SK-MEL-5 (cell line): ENCODE results near the gene TAF3. TPM values are rescaled to one million over a fixed set of nuclear protein-coding genes. Genes with fewer than 3 reads are reported as not detected.

Experiments used
- DNase-seq: peaks from one replicate; pipeline ENCODE4 v3.0.0-alpha.2; 2016; ENCODE audit warnings: low read depth, low spot score
- in situ Hi-C: cut with HindIII; loops from 2 replicates; pipeline ENCODE4 v1.10.0; 2016; ENCODE audit warnings: low sequenced_read_pairs, high pct_unique_total_duplicates, low pct_unique_long_range_greater_than_20kb
- total RNA-seq: library from RNA; depleted of rRNA; stranded (reverse); fragments of >200 nt; shearing (Covaris generic); gene quantifications from 2 replicates; pipeline ENCODE4 v1.2.3, GENCODE V29; 2014

Gene TAF3
- total RNA-seq, 1 experiment from 2014 or later, result 0.98 TPM

- in situ Hi-C loops, result no loop called here
- no peak for DNase-seq
Measured at GRCh38 chr10:7902413-7902812, 84.1 kb downstream of the TAF3 start.

DNA sequence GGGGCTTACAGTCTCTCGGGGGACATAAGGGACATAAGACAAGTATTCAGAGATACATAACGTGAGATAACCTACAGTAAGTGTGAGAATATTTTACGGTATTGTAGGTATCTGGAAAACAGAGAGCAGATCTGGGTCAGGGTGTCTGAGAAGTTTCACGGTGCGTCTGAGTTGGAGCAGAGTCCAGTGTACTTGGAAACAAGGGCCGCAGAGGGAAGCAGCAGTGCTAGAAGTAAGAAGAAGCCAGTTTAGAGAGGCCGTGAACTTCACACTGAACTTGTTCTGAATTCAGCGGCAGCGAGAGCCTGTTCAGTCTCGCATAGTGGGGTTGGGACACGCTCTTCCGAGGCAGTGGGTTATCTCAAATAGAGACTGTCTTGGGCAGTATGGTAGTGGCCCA is 85.5 kb downstream of the TAF3 start:
- no peak for DNase-seq
- in situ Hi-C loops, result no loop called here

DNA sequence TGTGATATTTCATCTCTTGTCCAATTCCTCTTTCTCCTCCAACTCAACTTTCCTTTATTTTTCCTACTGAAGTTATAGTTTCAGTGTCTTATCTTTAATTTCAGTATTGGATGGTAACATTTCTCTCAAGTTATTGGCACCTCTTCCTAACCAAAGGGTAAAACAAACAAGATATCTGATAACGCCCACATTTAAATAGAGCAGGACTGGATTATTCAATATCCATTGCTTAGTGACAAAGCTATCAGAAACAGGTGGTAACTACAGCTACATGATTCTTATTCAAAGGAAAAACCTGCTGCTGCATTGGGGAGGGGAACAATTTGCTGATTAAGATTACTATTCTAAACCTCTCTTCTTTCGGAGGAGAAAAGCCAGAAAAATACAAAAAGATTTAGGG is 87.8 kb downstream of the TAF3 start:
- in situ Hi-C loops, result no loop called here
- no peak for DNase-seq

GRCh38 chr10:7908541-7909210 is 90.4 kb downstream of the TAF3 start:
- in situ Hi-C loops, result no loop called here
- no peak for DNase-seq

GRCh38 chr10:7913126-7913872 is 95.0 kb downstream of the TAF3 start:
- DNase-seq, result no peak
- in situ Hi-C loops, result no loop called here

GRCh38 chr10:7915923-7916536 is 97.7 kb downstream of the TAF3 start:
- DNase-seq, result no peak
- in situ Hi-C loops, result no loop called here

- DNase-seq, result no peak
- in situ Hi-C loops, result no loop called here
Measured at GRCh38 chr10:7917736-7918135, 99.4 kb downstream of the TAF3 start.

DNA sequence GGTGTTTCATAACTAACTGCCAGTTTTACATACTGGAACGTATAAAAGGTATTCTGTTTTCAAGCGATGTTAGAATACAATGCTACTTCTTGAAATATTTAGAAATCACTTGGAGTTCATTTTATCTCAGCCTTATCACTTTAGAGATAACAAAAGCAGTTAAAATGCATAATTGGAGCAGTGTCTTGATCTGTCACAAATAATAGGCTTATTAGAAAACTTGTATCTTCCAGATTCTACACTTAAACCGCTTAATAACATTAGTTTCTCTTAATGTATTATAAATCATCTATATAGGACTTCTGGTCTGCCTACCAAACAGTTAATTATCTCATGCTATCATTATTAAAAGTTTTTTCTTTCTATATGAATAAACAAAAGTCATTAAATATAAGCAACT is 104.4 kb downstream of the TAF3 start:
- DNase-seq, result no peak
- in situ Hi-C loops, result no loop called here

DNA sequence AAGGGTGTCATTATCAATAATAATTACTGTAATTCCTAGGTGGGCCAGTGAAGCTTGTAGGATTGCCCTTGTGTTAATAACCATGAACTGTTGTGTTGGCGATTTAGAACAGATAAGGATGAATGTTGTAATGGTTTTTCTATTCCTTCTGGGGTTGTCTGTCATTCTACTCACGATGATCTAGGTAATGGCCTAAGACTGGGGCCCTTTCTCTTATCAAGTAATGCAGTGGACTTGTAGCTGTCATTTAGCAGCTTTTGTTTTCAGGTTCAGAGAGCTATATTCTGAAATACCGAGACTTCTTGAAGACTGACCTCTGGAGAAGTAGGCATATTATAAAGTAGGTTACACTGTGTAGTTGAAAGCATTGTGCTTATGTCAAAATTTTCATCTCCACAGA is 110.2 kb downstream of the TAF3 start:
- DNase-seq, result no peak
- in situ Hi-C loops, result no loop called here

DNA sequence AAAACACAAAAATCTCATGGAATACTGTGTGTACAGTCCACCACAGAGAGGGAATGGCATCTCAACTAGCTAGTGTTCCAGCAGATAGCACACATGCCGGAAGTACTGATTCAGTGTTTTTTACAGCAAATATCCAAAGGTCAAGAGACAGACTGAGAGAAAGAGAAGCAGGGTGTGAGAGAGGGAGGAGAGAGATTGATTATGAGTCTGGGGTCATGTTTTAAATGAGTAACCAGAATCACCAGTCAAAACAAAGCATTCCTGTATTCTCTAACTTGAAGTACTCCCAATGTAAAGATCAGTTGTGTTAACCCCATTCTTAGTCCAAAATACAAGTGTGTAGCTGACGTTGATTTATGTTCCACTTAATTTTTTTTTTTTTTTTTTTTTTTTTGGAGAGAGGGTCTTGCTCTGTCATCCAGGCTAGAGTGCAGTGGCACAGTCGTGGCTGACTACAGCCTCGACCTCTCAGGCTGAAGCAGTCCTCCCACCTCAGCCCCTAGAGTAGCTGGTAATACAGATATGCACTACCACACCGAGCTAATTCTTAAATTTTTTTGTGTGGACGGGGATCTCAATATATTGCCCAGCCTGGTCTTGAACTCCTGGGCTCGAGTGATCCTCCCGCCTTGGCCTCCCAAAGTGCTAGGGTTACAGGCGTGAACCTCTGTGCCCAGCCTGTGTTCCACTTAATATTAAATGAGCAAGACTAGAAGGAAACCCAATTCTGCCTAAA is 114.2 kb downstream of the TAF3 start:
- in situ Hi-C loops, result no loop called here
- DNase-seq, result no peak

DNA sequence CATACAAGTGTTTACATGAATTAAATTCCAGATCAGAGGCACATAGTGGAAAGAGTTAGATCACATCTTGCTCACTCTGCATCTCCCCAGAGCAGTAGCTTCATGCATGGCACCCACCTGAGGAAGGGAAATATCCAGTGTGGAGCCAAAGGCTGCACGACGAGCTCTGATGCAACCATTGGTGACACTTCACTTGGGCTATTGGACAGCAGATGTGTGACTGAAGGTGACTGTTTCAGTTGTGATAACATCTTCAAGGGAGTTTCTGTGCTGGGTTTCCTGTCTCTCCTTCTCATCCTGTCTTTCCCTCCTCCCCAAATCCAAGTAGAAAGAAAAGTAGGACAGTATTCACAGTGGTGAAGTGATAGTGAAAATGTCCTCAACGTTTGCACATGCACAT is 115.0 kb downstream of the TAF3 start:
- no peak for DNase-seq
- in situ Hi-C loops, result no loop called here

DNA sequence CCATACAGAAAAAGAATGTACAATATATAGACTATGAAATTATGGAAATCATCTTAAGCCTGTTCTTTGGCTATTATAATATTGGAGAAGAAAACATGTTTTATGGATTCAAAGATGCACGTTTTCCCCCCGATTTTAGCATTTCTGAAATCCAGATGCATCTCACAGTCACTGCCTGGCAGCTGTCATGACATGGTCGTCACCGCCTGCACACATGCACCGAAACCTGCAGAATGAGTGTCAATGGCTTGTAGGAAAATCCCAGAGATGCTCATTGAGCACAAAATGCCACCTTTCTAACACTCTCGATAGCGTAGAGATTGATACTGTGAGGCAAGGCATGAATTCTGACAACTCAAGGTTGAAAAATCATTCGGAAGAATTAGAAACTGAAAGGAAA is 115.5 kb downstream of the TAF3 start:
- DNase-seq, result no peak
- in situ Hi-C loops, result no loop called here

DNA sequence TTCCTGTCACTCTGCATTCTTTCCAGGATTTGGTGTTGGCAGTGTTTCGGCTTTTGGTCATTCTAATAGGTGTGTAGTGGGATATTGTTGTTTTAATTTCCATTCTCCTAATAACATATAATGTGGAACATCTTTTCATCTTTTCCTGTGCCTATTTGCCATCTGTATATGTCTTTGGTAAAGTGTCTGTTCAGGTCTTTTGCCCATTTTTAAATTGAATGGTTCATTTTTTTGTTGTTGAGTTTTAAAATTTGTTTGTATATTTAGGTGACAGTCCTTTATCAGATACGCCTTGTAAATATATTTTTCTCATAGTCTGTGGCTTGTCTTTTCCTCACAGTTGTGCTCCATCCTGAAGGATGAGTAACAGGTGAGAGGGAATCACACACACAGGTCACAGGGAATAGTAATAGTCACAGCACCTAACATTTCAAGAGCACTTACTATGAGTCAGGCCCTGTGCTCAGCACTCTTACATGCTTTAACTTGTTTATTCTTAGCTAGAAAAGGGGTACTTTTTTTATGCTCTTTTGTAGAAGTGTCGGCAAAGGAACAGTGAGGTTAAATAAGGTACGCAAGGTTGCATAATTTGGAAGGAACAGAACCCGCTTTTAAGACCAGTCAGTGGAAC is 119.1 kb downstream of the TAF3 start:
- in situ Hi-C loops, result no loop called here
- no peak for DNase-seq

DNA sequence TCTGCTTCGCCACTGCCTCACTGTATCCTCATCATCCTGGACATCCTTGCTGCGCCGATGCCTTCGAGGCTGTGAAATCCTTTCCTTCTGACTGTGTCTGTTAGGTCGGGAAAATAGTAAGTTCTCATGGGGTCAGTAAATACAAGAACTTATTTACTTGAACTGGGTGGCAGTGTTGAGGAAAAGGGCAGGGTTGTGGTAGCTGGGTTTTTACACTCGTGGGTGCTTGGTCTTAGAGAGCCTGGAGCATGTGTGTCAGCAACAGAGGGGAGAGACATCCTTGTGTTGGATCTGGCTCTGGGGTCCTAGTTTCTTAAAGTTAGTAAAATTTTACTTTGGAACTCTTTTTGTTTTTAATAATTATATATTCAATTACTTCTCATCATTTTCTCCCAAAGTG is 123.3 kb downstream of the TAF3 start:
- in situ Hi-C loops, result no loop called here
- no peak for DNase-seq

- no peak for DNase-seq
- in situ Hi-C loops, result no loop called here
Measured at GRCh38 chr10:7942316-7942715, 124.0 kb downstream of the TAF3 start.

DNA sequence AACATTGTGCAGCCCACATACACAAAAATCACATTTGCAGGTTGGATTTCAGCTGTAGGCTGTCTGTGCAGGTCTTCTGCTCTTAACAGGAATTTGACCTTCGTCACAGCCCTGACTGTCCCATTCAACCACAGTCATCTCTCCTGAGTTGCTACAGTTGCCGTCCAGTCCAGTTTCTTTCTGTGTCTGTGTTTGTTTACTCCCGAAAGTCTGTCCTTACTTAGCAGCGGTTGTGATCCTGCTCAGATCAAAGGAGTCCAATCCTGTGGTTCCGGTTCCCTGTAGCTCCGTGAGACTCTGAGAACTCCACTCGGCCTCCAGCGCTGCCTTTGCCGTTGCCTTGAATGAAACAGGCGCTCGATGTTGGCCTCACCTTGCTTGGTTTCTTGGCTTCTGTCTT is 124.6 kb downstream of the TAF3 start:
- no peak for DNase-seq
- in situ Hi-C loops, result no loop called here

- DNase-seq, result no peak
- in situ Hi-C loops, result no loop called here
Measured at GRCh38 chr10:7944215-7944480, 125.8 kb downstream of the TAF3 start.

- DNase-seq, result no peak
- in situ Hi-C loops, result no loop called here
Measured at GRCh38 chr10:7944537-7944936, 126.2 kb downstream of the TAF3 start.
